Jurkat, Clone E6-1 (cell line): ENCODE data around the gene ZBP1.

Experiments used
- DNase-seq: peaks from one replicate; pipeline ENCODE4 v3.0.0-alpha.2; 2011; ENCODE audit warnings: low read depth, low spot score
- H3K4me3 ChIP-seq: 2 replicates; pipeline ENCODE4 v1.5.1; 2011; ENCODE audit warnings: mild to moderate bottlenecking, low read length, control low read depth, moderate library complexity

ZBP1 gene

DNA sequence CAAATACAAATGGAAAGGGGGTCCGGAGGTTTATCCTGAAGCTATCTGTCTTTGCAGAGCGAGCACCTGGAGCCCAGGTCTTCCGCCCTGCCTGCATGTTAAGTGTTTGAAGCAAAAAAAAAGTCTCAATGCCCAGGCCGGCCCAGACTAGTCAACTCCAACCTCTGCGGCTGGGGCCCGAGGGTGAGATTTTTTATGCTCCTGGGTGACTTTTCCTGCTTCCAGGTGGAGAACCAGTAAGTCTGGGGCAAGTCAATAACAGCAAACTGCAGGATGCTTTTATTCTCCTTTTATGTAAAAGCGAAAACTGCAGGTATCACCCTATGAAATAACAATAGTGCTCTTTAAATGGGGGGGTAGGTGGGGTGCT is 2.0 kb upstream of the ZBP1 start:
- no peak overlapping the region for H3K4me3 ChIP-seq
- DNase-seq, result no peak

DNA sequence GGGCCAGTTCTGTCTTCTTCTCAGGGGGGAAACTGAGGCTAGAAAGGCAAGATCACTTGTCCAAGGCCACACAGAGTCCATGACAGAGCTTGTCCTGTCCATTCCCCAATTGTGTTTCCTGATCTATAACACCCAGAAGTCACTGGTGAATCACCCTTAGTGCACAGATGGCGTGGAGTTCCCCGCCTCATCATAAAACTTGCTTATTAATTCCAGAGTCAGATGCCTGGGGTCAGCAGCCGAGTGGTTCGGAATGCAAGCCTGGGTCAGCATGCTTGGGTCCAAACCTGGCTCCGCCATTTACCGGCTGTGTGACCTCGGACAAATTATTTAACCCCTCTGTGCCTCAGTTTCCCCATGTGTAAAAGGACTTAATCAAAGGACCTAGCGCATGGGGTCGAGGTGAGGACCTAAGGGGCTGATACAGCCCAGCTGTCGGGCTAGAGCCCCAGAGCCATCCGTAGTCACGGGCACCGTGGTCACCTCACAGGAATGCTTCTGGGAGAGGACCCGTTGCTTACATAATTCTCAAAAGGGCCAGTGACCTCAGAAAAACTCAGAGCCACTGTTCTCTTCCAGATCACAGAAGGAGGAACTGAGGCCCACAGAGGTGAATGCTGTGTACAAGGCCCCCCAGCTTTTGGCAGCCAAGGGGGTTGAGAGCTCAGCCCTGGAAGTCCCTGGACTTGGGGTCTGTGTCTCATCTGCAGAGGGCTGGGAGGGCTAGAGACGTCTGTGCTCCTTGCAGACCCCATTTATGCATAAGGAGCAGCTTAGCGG is 1.4 kb upstream of the ZBP1 start:
- H3K4me3 ChIP-seq, result no peak overlapping the region
- no peak for DNase-seq

DNA sequence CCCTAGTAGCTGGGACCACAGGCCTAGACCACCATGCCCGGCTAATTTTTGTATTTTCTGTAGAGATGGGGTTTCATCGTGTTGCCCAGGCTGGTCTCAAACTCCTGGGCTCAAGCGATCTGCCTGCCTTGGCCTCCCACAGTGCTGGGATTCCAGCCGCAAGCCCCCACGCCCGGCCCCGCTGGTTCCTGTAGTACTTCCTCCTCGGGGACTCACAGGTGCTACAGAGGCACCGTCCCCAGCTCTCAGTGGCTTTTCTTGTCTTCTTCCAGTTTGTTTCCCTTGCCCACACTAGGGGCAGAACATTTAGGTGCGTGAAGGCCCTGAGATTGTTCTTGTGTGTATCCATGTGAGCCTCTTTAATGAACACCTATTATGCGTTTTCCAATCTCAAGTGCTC is 773 bp upstream of the ZBP1 start:
- DNase-seq, result peak; percentile 58
- H3K4me3 ChIP-seq, result peak overlapping the region; percentile 34

GRCh38 chr20:57619051-57619831 is 985 bp downstream of the ZBP1 start:
- H3K4me3 ChIP-seq, result peak overlapping the region; percentile 1; the same call in 1 of the 2 replicates

DNA sequence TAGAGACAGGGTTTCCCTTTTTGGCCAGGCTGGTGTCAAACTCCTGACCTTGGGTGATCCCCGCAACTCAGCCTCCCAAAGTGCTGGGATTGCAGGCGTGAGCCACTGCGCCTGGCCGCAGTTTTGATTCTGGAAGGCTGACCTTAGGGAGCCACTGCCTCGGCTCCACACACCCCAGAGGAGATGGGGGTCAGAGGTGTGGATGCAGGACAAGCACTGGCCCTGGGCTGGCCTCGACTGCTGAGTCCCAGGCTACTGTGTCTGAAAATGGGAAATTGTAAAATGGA is 1.5 kb downstream of the ZBP1 start:
- 0 out of 2 replicates have a peak overlapping the region, but pooled peaks have one; percentile 1 for H3K4me3 ChIP-seq
- DNase-seq, result no peak

More at GRCh38 chr20:57619051-57619831, 985 bp downstream of the ZBP1 start:
- peak; percentile 89 for DNase-seq

GRCh38 chr20:57618091-57618763 is 2.0 kb downstream of the ZBP1 start:
- no peak for DNase-seq
- H3K4me3 ChIP-seq, result no peak overlapping the region

DNA sequence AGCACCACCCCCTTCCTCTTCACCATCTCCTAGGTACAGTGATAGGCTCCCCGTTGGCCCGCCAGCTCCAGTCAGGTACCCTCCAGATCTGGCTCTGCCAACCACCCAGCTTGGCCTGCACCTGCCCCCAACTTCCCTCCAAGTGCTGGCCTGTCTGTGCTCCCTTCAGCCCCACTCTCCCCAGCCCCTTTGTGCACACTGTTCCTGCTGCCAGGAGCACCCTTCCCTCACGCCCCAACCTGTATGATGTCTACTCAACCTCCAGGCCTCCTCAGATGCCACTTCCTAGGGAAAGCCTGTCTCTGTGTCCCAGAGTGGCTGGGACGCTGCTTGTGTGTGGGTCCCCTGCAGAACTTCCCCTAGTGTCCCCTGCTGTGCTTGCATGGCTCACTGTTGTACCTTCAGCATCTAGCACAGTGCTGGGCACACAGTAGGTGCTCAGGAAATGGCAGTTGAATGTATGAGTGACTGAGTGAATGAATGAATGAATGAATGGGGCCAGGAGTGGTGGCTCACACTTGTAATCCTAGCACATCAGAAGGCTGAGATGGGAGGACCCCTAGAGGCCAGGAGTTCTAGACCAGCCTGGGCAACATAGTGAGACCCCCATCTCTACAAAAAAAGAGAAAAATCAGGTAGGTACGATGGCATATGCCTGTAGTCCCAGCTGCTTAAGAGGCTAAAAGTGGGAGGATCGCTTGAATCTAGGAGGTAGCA is 3.0 kb downstream of the ZBP1 start:
- H3K4me3 ChIP-seq, result no peak overlapping the region
- no peak for DNase-seq

DNA sequence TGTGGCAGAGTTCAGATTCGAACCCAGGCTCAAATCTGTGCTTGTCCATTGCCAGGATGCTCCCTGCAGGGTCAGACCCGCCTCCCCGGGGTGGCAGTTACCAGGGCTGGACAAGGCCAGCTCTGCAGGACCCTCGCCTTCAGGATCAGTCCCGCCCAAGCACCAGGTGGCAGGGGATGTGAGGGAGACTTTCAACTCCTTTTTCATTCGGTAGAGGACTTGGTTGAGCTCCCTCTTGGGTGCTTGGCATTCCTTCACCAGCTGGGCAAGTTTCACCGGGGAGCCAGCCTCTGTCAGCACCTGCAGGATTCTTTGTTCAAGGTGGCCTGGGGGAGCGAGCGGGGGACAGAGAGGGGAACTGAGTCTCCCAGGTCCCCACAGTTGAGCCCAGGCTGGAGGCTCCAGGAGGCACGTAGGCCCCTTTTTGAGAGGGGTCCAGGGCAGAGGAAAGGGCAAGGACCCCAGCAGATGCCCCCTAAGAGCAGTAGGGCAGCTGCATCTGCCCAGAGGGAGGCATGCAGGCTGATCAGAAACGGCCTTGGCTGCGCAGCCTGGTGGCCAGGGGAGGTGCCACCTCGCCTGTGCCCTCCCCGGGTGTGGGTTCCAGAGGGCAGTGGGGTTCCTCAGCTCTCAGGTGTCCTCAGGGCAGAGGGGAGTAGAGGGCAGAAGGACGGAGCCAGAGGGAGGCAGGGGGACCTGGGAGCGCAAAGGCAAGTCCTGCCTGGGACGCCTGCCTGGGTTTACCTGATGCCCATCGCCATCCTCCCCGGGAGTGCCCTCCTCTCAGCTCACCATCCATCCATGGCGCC is 3.9 kb downstream of the ZBP1 start:
- no peak overlapping the region for H3K4me3 ChIP-seq
- no peak for DNase-seq

- no peak for DNase-seq
Observed at GRCh38 chr20:57615445-57615811, 4.8 kb downstream of the ZBP1 start.

DNA sequence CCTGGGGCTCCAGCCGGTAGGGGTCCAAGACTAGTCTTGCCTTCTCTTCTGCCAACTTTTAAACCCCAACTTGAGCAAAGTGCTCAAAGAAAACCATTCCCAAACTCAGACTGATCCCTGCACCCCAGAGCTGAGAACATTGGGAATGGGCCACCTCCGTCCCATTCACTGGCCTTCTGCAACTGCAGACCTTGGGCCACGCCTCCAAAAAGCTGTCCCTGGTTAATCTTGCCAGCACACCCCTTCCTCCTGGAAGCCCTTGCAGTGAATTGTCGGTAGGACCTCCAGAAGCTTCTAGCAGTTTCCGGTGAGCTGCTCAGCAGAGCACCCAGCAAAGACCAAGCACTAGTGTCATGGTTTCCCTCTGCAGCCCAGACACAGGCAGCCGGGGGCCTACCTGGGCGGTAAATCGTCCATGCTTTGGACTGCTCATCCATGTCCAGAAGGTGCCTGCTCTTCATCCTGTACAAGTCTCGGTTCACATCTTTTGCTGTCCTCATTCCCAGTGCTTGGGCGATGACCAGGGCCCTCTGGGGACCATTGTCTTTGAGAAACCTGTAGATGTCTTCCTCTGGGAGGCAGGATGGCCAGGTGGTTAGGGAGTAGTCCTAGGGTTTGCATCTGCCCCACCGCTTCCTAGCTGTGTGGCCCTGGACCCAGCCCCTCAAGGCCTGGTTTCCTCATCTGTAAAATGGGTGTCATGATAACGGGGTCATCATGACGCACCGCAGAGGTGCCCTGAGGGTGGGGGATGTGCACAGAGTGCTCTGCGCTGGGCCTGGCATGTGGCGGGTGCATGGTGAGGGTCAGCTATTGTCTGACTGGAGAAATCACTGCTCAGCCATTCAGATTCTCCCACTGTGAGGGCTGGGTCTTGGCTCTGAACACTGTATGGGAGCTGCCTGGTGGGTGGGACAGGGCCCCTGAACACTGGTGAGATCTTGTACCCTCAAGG is 5.5 kb downstream of the ZBP1 start:
- no peak overlapping the region for H3K4me3 ChIP-seq
- no peak for DNase-seq

More at GRCh38 chr20:57615445-57615811, 4.8 kb downstream of the ZBP1 start:
- no peak overlapping the region for H3K4me3 ChIP-seq

- DNase-seq, result no peak
- no peak overlapping the region for H3K4me3 ChIP-seq
Observed at GRCh38 chr20:57613481-57613921, 6.7 kb downstream of the ZBP1 start.

GRCh38 chr20:57612916-57613315 is 7.3 kb downstream of the ZBP1 start:
- no peak for DNase-seq
- H3K4me3 ChIP-seq, result no peak overlapping the region

- H3K4me3 ChIP-seq, result no peak overlapping the region
- DNase-seq, result no peak
Observed at GRCh38 chr20:57612436-57612835, 7.8 kb downstream of the ZBP1 start.

DNA sequence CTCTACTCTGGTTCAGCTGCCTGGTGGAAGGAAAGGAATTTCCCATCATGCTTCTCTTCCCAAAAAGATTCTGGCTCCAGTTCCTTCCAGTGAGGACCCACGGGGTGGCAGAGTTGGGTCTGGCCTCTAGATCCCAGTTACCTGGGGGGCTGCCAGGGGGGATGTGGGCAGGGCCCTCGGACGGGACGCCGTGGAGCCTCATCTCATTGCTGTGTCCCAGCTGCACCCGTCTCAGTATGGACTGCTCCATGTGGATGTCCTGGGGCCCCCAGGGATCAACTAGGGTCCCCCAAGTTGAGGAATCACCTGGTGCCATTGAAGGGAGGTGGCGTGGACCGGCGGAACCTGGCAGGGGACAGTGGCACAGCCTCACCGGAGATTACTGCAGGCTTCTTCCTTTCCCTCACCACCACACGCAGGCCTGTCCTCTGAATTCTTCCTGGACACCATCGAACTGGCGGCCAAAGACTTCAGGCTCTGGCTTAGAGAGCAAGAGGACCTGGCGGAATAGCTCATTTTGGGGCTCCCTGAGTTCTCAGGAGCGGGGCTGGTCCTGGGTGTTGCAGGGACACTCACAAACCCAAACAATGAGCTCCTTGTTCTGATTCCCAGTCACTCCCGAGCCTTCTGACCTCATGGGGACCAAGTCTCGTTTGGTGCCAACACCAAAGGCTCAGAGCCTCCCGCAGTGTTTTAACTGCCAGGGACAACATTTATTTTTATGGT is 8.5 kb downstream of the ZBP1 start:
- DNase-seq, result no peak
- no peak overlapping the region for H3K4me3 ChIP-seq

DNA sequence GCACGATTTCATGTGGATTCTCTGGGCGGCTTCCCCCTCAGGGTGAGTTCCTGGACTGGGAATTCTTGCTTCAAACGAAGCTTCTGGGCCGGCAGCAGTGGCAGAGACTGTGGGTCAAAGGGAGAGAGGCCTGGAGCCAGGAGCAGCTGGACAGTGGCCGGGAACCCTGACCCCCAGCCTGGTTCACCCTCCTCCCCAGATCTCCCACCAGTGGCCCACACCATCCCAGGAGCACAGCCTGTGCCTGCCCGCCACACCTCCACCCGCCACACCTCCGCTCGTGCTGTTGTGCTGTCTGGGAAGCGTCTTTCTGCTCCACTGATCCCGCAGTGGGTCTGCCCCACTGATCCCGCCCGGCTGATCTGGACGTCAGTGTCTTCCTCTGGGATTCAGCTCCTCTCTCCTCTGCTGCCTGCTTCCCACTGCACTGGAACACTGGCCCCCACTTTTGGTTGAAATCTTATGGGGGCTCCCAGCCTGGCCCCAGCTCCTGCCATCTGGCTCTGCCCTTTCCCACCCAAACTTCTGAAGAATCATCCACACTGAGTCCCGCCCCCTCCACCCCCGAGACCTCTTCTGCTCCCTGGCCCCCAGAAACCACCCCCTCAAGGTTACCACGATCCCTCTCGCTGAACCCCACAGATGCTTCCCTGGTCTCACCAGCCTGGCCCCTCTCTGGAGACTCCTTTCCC is 9.8 kb downstream of the ZBP1 start:
- H3K4me3 ChIP-seq, result no peak overlapping the region
- no peak for DNase-seq

- no peak for DNase-seq
- H3K4me3 ChIP-seq, result no peak overlapping the region
Observed at GRCh38 chr20:57609842-57610167, 10.4 kb downstream of the ZBP1 start.
